Ovary (tissue), 3 donors: Measurements from ENCODE around the gene DEDD2.

Experiments used
- POLR2A ChIP-seq: fragments of 450-650 bp; IDR thresholded peaks from one replicate; pipeline ENCODE4 v1.6.1; 2017; ENCODE audit warnings: antibody characterized with exemption, mild to moderate bottlenecking, moderate library complexity
- TF ChIP-seq, protein P1 (sequence below), 3 donors: fragments of 450-650 bp in 2 of 3; fragments of 200-600 bp in 1 of 3; IDR thresholded peaks; one replicate each; pipeline versions ENCODE4 v1.5.1 to v1.8.0; 2016 to 2022; ENCODE audit warnings: antibody characterized with exemption in 3 of 3, mild to moderate bottlenecking in 1 of 3
- donor health status: DM: no; HTN: no; CAD: no.

- TF ChIP-seq, protein P1, sequence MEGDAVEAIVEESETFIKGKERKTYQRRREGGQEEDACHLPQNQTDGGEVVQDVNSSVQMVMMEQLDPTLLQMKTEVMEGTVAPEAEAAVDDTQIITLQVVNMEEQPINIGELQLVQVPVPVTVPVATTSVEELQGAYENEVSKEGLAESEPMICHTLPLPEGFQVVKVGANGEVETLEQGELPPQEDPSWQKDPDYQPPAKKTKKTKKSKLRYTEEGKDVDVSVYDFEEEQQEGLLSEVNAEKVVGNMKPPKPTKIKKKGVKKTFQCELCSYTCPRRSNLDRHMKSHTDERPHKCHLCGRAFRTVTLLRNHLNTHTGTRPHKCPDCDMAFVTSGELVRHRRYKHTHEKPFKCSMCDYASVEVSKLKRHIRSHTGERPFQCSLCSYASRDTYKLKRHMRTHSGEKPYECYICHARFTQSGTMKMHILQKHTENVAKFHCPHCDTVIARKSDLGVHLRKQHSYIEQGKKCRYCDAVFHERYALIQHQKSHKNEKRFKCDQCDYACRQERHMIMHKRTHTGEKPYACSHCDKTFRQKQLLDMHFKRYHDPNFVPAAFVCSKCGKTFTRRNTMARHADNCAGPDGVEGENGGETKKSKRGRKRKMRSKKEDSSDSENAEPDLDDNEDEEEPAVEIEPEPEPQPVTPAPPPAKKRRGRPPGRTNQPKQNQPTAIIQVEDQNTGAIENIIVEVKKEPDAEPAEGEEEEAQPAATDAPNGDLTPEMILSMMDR (IDR thresholded peaks at IDR 0.05), result no peak
- TF ChIP-seq POLR2A, result no peak
Observed at GRCh38 chr19:42239544-42240220, 22.2 kb upstream of the DEDD2 start.
